Activated effector memory CD4-positive, alpha-beta T cell treated with Interleukin-2 at 50 U/mL for 16 hours (primary cell): ENCODE measurements around the gene NT5E.

Experiments
- DNase-seq: peaks from one replicate; pipeline ENCODE4 v3.0.0-alpha.2; 2020

NT5E gene

DNA sequence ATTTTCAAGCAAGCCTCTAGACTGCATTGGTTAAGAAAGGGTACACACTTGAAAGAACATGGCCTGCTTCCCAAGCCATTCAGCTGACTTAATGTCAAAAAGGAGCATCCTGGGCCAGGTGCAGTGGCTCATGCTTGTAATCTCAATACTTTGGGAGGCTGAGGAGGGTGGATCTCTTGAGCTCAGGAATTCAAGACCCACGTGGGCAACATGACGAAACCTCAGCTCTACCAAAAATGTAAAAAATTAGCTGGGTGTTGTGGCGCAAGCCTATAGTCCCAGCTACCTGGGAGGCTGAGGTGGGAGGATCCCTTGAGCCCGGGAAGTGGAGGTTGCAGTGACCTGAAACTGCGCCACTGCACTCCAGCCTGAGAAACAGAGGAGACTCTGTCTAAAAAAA, 26.9 kb upstream of the NT5E start:
- DNase-seq: no peak

DNA sequence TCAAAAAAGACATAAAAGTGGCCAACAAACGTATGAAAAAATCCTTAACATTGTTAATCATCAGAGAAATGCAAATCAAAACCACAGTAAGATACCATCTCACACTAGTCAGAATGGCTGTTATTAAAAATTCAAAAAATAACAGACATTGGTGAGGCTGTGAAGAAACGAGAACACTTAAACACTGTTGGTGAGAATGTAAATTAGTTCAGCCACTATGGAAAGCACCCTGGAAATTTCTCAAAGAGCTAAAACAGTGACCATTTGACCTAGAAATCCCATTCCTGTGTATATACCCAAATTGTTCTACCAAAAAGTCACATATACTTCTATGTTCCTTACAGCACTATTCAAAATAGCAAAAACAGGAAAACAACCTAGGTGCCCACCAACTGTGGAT, 24.9 kb upstream of the NT5E start:
- DNase-seq: no peak

DNA sequence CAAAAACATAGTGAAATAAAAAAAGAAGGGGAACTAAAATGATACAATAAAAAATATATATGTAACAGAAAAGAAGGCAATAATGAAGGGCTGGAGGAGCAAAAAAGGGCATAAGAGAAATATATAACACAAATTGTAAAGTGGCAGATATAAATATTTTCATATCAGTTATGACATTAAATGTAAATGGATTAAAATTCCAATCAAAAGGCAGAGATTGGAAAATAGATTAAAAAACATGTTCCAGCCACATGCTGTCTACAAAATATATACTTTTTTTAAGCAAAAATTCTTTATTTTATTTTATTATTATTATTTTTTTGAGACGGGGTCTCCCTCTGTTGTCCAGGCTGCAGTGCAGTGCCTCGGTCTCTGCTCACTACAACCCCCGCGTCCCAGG, 23.9 kb upstream of the NT5E start:
- DNase-seq: no peak

DNA sequence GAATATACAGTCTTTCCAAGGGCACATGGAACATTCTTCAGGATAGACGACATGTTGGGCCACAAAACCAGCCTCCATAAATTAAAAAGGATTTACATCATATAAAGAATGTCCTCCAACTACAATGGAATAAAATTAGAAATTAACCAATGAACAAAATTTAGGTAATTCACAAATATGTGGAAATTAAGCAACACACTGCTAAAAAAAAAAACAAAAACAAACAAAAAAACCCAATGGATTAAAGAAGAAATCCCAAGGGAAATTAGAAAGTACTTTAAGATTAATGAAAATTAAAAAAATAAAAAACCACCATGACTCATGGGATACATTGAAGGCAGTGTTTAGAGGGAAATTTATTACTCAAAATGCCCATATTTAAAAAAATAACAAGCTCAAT, 21.4 kb upstream of the NT5E start:
- no peak for DNase-seq

DNA sequence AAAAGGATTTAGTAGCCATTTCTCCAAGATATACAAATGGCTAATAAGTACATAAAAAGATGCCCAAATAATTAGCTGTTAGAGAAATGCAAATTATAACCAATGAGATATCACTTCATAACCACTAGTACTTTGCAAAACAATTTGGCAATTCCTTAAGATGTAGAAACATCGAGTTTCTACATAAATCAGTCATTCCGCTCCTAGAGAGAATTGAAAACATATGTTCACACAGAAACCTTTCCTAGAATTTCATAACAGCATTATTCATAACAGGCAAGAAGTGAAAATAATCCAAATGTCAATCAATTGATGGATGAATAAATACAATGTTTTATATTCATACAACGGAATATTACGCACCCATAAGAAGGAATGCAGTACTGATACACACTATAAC, 20.5 kb upstream of the NT5E start:
- DNase-seq: no peak

DNA sequence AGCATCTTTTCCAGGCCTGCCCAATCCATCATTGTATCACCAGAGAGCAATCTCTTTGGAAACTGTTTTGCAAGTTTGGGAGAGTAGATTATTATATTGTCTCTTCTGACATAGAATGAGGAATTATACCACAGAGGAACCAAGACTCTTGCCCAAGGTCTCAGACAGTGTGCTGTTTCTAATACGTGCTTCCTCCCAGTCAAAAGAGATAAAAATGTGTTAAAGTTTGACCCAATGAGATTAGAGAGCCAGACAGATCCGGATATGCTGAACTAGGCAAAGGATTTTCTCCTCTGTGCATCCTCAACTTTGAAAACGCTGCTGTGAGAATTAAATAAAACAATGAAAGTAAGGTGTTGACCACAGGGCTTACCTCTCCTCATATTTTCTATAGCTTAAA, 18.6 kb upstream of the NT5E start:
- DNase-seq: no peak

DNA sequence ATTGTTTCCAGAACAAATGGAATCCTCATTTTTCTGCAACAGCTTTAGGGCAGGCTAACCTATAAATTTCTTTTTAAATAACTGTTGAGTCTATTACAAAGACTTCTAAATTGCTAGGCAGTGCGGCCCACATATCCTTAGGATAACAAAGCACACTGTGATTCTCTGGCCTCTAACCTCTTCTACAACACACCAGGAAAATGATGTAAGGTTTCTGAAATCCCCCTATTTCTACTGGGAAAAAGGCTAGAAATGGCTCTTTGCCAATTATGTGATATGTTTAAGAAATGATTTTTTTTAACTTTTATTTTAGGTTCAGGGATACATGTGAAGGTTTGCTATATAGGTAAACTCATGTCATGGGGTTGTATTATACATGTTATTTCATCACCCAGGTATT, 17.3 kb upstream of the NT5E start:
- DNase-seq: no peak

DNA sequence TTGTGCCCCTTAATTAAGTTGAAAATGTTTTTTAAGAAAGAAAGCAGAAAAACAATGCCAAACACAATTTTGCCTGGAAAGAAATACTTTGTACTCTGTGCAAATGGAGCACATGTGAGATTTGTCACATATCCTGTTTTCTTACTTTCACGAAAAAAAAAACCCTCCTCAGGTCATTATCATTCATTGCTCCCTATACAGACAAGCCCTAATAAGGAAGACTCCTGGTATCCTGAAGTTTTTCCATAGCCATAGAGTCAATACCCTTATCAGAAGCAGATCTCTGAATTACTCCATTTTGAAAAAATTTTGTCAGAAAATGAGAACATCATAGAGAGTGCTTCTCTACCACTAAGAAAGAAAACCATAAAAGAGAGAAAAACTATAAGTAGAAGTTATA, 14.0 kb upstream of the NT5E start:
- no peak for DNase-seq

DNA sequence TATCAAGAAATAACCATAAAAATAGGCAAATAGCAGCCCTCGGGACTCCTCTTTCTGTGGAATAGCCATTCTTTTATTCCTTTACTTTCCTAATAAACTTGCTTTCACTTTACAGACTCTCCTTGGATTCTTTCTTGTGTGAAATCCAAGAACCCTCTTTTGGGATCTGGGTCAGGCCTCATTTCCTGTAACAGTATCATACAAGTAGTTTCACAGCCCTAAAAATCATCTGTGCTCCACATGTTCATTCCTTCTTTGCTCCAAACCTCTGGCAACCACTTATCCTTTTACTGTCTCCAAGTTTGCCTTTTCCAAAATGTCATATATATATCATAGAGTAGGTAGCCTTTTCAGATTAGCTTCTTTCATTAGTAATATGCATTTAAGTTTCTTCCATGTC, 13.5 kb upstream of the NT5E start:
- no peak for DNase-seq

DNA sequence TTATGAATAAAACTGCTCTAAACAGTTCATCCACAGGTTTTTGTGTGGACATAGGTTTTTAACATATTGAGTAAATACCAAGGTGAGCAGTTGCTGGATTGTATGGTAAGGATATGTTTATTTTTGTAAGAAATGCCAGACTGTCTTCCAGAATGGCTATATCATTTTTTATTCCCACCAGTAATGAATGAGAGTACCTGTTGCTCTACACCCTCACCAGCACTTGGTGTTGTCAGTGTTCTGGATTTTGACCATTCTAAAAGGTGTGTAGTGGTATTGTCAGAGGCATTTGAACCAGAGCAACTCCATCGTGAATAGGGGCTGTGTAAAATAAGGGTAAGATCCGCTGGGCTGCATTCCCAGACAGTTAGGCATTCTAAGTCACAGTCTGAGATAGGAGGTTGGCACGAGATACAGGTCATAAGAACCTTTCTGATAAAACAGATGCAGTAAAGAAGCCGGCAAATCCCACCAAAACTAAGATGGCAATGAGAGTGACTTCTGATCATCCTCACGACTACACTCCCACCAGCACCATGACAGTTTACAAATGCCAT, 12.9 kb upstream of the NT5E start:
- DNase-seq: no peak

DNA sequence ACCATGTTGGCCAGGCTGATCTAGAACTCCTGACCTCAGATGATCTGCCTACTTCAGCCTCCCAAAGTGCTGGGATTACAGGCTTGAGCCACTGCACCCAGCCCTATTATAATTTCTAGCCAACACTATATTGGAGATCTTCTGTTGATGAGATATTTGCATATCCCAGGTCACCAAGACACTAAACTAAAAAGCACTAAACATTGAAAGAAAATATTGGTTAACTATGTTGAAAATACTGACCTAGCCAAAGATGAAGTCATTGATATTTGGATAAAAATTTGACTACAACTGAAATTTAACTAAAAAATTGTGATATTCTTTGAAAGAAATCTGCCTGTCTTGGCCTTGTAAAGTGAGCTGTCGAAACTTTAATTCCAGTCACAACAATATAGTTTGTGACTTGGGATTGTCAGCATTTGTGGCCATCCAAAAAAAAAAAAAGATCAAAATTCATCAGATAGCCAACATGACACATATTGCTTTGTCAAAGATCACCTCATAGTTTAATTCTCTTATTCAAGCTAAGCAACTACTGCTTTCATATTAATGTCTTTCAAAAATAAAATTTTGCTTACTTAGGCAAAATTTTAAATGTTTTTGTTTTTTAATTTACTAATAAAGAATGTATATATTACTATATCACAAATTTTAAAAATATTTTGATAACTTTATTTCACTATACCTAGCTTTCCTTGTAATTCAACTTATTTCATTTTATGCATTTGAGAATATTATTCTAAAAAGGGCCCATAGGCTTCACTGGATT, 6.3 kb upstream of the NT5E start:
- no peak for DNase-seq

DNA sequence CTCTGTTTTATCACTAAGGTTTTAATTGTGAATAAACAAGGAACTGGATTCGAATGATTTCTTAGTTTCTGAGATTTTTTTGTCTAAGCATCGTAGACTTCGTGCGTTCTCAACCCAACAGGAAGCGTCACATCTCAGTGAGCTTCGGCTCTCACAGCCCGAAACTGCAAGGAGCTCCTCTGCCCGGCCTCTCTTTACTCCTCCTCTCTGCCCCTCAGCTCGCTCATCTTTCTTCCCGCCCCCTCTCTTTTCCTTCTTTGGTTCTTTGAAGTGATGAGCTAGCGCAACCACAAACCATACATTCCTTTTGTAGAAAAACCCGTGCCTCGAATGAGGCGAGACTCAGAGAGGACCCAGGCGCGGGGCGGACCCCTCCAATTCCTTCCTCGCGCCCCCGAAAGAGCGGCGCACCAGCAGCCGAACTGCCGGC, 480 bp upstream of the NT5E start:
- no peak for DNase-seq

DNA sequence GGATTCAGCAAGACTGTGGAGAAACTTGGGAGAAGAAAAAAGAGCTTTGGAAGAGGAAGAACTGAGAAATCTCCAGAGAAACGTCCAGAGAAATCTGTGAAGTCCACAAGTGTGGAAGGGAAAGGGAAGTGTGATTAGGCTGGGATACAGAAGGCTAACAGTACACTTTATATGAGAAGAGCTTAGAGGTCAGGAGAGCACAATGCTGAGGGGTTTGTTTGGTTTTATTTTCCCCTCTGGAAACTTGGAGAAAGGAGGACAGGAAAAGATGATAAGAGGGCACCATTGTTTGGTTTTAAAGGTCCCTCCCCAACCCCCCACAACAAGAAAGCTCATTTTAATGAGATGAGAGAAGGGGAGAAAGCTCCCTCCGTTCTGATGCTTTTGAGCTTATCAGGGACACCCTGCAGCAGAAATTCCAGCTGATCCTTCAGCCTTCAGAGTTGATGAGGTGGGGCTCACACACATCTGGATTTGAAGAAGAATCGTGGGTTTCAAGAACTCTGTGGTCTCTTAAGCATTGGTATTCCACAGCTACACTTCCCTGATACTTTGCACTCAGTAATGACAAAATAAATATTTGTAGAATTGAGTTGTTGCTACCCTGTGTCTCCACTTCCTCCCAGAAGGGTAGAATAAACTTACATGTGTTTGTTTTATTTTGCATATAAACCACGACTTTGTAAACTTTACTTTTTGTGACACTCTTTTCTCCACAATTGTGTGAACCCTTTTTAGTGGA, 1.9 kb downstream of the NT5E start:
- no peak for DNase-seq

DNA sequence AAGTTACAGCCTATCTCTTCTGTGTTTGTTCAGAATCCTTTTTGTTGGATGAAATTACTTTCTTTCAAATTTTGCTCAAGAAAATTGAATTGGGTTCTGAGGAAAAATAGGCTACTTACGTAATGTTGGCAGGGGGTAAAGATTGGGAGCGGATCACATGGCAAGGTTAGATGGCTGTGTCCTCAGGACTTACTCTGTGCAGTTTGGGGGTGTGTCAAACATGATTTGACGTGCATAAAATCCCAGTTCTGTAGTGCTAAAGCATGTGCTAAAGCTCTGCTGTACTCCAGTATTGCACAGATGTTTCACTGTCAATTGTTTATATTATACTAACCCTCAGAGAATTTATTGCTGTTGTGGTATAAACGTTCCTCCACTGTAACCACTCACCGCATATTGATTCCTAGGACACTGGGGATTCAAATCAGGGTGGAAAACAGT, 2.6 kb downstream of the NT5E start:
- no peak for DNase-seq

DNA sequence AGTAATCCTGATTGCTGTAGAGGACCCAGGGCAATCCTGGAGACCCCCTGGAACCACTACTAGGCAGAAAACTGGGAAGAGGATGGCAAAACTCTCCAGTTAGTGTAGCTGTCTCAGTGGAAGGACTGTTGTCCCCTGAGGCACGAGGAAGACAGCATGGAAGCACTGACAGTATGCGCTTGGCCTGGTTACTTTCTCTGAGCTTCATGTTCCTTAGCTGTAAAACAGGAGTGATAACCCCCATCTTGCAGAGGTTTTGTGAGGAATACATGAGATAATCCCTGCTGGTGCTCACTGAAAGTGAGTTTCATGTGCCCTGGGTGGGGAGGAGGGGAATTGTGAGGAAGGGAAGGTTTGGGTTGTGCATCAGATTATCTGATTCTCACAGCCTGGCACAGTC, 3.2 kb downstream of the NT5E start:
- no peak for DNase-seq

DNA sequence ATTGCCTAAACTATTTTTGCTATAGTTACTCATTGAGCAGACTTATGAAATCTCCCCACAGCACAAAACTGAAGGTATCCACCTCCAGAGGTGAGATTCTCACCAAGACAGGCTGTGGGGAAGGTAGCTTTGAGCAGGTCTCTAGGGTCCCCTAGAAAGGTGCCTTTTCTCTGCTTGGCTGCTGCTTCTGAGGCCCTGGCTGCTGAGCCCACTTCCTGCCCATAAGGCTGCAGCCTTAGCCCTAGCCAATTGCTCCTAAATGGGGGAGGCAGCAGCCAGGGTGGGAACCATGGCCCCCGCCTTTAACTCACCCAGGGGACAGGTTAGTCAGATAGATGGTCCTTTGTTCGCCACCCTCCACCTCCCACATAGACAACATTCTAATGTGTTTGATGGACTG, 3.6 kb downstream of the NT5E start:
- no peak for DNase-seq

DNA sequence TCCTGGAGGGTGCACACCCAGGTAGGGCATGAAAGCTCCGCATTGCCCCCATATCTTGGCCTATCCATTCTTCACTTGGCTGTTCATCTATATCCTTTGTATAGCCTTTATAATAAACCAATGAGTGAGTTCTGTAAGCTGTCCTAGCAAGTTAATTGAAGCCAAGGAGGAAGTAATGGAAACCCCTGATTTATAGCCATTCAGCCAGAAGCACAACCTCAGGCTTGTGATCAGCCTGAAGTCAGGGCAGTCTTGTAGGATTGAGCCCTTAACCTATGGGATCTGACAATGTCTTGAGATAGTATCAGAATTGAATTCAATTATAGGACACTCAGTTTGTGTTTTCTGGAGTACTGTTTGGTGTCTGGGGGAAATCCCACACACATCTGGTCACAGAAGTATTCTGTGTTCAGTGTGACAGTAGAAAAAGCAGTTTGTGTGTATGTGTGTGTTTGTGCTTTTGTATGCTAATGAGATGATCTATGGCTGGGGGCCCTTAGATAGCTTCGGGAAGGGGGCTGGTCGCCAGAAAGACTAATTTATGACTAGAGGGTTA, 5.7 kb downstream of the NT5E start:
- DNase-seq: no peak

DNA sequence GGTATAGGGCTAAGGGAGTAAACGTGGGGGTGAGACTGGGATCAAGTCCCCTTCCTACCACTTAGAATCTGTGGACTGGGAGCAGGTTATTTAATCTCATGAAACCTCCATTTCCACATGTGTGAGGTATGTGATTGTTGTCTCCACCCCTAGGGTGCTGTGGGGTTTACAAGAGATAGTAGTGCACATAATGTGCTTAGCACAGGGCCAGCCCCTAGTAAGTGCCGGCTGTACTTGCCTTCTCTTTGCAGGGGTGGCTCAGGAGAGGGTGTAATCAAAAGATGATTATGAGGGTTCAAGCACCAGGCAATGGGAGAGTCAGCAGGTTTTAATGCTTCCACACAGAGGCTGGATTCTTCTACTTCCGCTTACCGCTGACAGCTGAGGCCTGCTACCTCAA, 6.9 kb downstream of the NT5E start:
- DNase-seq: no peak

DNA sequence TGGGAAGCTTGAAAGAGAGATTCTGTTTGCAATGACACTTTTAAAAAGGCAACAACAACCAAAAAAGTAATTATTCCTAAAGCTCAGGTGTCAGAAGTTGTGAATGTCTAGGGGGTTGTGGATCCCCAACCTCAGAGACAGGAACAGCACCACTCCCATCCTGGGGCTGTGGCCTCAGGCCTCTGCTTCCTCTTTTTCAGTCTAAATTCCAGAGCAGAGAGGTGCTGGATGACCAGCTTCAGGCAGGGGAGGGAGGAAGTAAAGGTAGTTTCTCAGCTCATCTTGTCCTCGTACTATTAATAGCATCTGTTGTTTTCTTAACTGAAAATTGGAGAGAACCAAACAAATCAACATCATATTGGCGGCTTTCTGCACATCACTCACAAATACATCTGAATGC, 8.3 kb downstream of the NT5E start:
- DNase-seq: no peak

DNA sequence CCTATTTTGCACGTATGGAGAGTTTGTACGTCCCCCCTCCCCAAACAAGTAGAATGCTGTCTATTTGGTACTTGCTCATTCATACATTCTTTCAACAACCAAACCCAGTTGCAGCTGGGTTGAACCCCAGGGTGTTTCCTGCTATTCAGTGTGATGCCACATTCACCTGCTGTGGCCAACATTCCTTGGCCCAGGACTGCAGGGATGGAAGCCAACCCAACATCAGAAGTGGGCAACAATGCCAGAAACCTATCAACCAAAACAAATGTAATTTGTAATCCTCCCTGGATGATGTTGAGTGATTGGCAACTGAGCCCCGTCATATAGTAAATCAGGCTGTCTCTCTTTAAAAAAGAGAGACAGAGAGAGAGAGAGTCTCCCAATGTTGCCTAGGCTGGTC, 8.9 kb downstream of the NT5E start:
- DNase-seq: no peak

DNA sequence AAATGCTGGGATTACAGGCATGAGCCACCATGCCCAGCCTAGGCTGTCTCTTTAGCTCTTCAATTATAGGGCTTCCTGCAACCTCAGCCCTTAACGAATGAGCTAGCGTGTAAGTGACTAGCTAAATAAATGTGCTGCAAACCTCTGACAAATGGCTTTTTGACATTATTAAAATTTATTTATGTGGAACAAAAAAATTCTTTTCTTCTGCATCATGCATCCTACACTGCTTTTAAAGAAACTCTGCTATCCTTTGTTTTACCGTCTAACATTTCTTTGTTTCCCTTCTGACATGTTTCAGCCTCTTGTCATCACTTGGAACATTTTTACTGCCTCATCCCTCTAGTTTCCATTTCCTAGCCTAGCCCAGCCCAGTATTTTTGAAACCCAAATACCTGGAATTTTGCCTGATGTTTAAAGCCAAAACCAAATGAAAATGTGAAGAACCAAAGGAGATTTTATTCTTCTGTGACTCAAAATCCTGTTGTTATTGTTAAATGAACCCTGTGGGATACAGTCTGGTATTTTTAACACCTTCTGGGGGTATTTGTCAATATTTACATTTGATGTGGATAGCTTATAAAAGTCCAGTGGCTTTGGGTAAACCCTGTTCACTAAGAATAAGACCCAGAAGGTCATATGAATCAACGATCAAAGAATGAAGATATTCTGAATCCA, 9.5 kb downstream of the NT5E start:
- no peak for DNase-seq

DNA sequence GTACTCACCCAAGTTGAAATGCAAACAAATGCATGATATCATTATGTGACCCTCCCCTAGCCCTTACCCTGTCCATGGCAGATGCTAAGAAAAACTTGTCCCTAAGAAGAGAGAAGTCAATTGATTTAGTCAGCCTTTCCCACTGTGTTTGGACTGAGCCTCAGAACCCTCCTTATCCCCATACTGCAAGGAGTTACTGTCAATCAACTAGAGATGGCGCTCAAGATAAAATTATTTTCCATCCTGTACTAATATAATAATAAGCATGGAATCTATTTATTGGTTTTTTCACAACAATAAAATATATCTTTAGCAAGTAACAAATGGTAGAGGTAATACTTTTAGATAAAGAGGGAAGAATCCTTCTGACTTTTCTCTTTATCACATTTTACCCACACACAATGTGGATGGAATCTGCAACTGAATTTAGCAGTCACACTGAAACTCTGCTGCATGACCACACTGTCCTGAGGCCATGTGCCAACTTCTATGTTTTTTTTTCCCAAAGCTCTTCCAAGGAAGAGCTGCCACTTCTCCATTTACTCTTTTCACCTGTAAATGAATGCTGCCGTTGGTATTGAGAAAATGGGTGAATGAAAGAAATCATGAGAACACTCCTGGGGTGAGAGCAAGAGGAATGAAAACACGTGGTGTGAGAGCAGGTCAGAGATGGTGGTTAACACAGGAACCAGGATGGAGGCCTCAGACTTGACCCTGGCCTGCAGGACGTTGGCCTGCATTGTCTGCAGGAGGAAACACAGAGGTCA, 10.5 kb downstream of the NT5E start:
- DNase-seq: no peak
